Stimulated activated naive B cell treated with anti-CD40 and anti-IgM and Interleukin-4, amounts not matched to agents 10 μg/mL and 1 μg/mL and 100 μg/mL, for 72 hours (primary cell): ENCODE measurements around the gene XRCC3.

ENCODE experiments used
- ATAC-seq, 2 donors: fragments of 150-1000 bp; cut with Tn5 transposase; replicated peaks; 2 replicates each; pipeline ENCODE4 v1.10.0; 2021; ENCODE audit warnings: moderate library complexity in 1 of 2
- DNase-seq: peaks from one replicate; pipeline ENCODE4 v3.0.0; 2021
- H3K27ac Mint-ChIP-seq: one replicate; pipeline ENCODE4 v1.8.0; 2022; ENCODE audit warnings: mild to moderate bottlenecking, mixed read lengths
- H3K27me3 Mint-ChIP-seq, 2 donors: one replicate each; pipeline ENCODE4 v1.8.0; 2022; ENCODE audit warnings: mixed read lengths in 2 of 2
- H3K36me3 Mint-ChIP-seq, 2 donors: one replicate each; pipeline ENCODE4 v1.8.0; 2022; ENCODE audit warnings: mixed read lengths in 2 of 2, mild to moderate bottlenecking in 1 of 2
- H3K4me1 Mint-ChIP-seq, 2 donors: one replicate each; pipeline ENCODE4 v1.8.0; 2022; ENCODE audit warnings: mixed read lengths in 2 of 2, mild to moderate bottlenecking in 1 of 2
- H3K4me3 Mint-ChIP-seq, 2 donors: one replicate each; pipeline ENCODE4 v1.8.0; 2022; ENCODE audit warnings: mild to moderate bottlenecking in 2 of 2, mixed read lengths in 2 of 2, moderate library complexity in 1 of 2
- H3K9me3 Mint-ChIP-seq, 2 donors: one replicate each; pipeline ENCODE4 v1.8.0; 2022; ENCODE audit warnings: mixed read lengths in 2 of 2, mild to moderate bottlenecking in 1 of 2

XRCC3 gene

DNA sequence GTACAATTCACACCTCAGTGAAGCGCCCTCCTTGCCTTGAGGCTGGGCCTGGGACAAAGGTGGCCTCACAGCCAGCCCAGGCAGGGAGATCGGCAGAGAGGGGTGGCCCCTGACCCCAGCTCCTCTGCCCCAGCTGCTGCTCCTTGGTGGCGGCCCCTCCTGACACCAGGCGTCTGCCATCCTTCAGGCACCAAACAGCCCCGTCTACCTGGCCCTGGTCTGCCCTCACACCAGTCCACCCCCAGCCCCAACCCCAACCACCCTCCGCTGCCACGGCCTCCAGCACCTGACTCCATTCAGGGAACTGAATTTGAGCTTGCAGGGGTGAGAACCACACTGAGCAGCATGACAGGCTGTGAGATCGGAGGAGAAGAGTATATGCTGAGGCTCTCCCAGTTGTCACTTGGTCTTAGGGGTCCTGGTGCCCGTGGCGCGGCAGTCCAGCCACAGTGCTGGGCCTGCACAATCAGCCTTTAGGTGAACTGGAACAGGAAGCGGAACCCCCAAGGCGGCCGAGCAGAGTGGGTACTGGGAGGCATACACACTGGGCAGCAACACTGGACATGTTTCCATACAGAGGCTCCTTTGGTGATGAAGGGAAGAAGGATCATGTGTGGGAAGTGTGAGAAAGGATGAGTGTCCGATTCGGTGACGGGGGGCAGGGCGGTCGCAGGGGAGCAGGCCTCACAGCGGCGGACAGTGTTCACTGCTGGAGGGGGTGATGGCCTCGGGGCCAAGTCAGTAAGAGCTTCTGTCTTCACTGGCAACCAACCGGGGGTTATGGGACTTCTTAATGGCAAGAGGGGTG lies 19.0 kb upstream of the XRCC3 start:
- Mint-ChIP-seq H3K4me1 (no peaks in the 10 kb centered on the region), H3K4me3 (no peak overlapping the region), H3K36me3 (peaks cover 28 to 39% of the 10 kb centered on the region in 2 donors), H3K9me3 (no peaks in the 10 kb centered on the region), H3K27ac (peak overlapping the region; percentile 17), H3K27me3 (no peaks in the 10 kb centered on the region)
- ATAC-seq, result no peak
- no peak for DNase-seq

DNA sequence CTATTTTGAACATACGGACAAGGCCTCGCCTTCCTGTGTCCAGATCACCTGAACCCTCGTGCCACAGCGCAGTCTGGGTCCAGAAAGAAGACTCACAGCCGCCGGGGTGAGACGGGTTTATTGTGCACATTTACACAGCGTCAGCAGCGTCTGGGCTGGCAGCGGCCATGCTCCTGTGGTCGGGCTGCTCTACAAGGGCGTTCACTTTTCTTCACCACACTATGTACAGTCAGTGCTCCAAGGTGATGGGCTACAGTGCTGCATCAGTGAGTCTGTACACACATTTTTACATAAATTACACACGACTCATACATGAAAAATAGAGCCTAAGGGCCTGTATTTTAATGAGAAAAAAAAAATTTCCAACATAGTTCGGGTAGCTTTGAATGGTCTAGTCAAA lies 18.4 kb upstream of the XRCC3 start:
- H3K36me3 Mint-ChIP-seq, result peaks cover 32 to 44% of the 10 kb centered on the region in 2 donors
- DNase-seq, result no peak
- no peak for ATAC-seq
- no peak overlapping the region for H3K27ac Mint-ChIP-seq
- H3K4me3 Mint-ChIP-seq, result no peak overlapping the region
- H3K4me1 Mint-ChIP-seq, result no peaks in the 10 kb centered on the region
- no peaks in the 10 kb centered on the region for H3K27me3 Mint-ChIP-seq
- no peaks in the 10 kb centered on the region for H3K9me3 Mint-ChIP-seq

DNA sequence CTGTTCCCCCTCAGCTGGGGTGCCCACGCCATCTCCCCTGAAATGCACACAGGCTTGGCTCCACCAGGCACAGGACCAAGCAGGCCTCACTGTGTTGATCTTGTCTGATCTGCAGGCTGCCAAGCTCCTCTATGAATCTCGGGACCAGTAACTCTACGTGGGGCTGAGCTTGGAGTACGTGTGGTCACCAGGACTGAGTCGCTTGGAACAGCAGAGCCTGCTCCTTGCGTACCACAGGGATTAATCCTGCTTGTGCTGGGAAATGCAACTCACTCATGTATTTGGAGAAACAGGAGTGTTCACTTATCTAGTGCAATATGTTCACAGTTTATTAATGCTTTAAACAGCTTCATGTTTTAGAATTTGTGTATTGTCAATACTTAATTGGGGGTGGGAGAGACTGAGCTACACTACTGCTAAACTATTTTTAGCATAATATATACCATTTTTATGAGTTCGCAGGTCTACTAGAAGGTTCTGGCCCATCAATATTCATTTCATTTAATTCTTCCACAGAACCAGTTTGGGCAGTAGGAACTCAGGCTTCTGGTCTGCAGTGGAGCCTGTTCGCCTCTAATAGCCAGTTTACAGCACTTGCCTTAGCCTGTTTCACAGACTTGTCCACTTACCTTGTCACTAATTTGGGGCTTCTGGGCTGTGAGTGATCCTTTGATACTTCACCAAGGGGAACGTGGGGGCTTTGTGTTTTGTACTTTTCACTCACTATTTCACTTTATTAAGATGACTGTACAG lies 17.8 kb upstream of the XRCC3 start:
- Mint-ChIP-seq H3K27me3 (no peaks in the 10 kb centered on the region), H3K4me3 (no peak overlapping the region), H3K27ac (peak overlapping the region; percentile 60), H3K9me3 (no peaks in the 10 kb centered on the region), H3K36me3 (peaks cover 32 to 41% of the 10 kb centered on the region in 2 donors), H3K4me1 (no peaks in the 10 kb centered on the region)
- ATAC-seq (no peak), DNase-seq (no peak)

DNA sequence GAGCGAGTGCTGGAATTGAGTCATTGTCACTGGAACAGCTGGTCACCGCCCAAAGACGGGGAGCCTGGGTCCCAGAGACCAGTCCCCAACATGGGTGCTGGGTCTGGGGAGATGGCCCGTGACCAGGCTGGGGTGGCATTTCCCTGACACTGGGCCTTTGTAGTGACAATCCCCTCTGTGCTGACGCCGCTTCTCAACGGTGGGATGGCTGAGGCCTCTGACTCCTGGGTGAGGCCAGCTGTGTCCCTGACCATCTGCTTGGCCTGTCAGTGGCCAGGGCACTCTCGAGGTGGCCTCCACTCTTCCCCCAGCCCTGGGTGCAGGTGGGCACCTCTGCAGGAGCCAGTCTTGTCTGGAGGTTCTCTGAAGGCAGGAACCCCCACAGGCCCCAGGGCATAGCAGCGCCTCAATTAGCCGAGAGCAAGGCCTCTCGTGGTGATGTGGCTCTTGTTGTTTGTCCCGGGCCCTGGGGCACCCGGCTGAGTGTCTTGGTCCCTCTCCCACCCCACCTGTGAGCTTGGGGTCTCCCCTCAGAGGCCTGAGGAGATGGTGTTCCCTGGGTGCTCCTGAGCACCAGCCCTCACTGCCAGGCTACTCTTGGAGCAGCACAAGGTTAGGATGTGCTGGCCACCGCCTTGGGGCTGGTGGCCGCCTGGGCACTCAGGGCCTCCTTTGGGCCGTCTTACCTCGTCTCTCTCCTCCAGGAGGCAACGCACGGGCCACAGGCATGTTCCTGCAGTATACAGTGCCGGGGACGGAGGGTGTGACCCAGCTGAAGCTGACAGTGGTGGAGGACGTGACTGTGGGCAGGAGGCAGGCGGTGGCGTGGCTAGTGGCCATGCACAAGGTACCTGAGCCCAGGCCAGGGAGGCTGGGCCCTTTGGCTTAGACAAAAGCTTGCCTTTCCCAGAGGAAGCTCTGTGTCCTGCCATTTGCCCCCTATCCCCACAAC lies 16.9 kb upstream of the XRCC3 start:
- no peak for DNase-seq
- ATAC-seq, result no peak
- peak overlapping the region; percentile 60 for H3K27ac Mint-ChIP-seq

DNA sequence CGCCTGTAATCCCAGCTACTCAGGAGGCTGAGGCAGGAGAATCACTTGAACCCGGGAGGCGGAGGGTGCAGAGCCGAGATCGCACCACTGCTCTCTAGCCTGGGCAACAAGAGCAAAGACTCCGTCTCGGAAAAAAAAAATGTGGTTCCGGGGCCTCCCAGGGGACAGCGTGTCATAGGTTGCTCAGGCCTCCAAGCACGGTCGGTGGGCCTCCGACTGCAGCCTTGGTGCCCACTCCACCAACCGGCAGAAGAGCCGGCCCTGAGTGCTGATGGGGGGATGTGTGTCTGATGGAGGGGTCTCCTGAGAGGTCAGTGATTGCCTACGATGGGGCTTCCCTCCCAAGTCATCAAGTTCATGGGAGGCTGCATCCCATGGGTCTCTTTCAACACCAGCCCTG lies 16.2 kb upstream of the XRCC3 start:
- H3K4me1 Mint-ChIP-seq, result no peaks in the 10 kb centered on the region
- DNase-seq (no peak), ATAC-seq (no peak)
- no peaks in the 10 kb centered on the region for H3K9me3 Mint-ChIP-seq
- no peak overlapping the region for H3K27ac Mint-ChIP-seq
- H3K4me3 Mint-ChIP-seq, result no peak overlapping the region
- H3K27me3 Mint-ChIP-seq, result no peaks in the 10 kb centered on the region
- peaks cover 27 to 38% of the 10 kb centered on the region in 2 donors for H3K36me3 Mint-ChIP-seq

More for the DNA sequence above, 16.9 kb upstream of the XRCC3 start:
- H3K4me3 Mint-ChIP-seq, result no peak overlapping the region
- H3K4me1 Mint-ChIP-seq, result no peaks in the 10 kb centered on the region
- H3K36me3 Mint-ChIP-seq, result peaks cover 27 to 36% of the 10 kb centered on the region in 2 donors
- H3K9me3 Mint-ChIP-seq, result no peaks in the 10 kb centered on the region
- no peaks in the 10 kb centered on the region for H3K27me3 Mint-ChIP-seq

- H3K36me3 Mint-ChIP-seq, result peaks cover 27 to 39% of the 10 kb centered on the region in 2 donors
- ATAC-seq (no peak), DNase-seq (no peak)
- H3K4me1 Mint-ChIP-seq, result no peaks in the 10 kb centered on the region
- no peaks in the 10 kb centered on the region for H3K27me3 Mint-ChIP-seq
- H3K27ac Mint-ChIP-seq, result no peak overlapping the region
- no peaks in the 10 kb centered on the region for H3K9me3 Mint-ChIP-seq
- no peak overlapping the region for H3K4me3 Mint-ChIP-seq
Observed at GRCh38 chr14:103730490-103731035, 15.3 kb upstream of the XRCC3 start.

GRCh38 chr14:103729496-103730448 lies 14.5 kb upstream of the XRCC3 start:
- ATAC-seq (no peak), DNase-seq (no peak)
- H3K4me1 Mint-ChIP-seq, result no peaks in the 10 kb centered on the region
- no peaks in the 10 kb centered on the region for H3K27me3 Mint-ChIP-seq
- peaks cover 27 to 38% of the 10 kb centered on the region in 2 donors for H3K36me3 Mint-ChIP-seq
- H3K27ac Mint-ChIP-seq, result no peak overlapping the region
- no peaks in the 10 kb centered on the region for H3K9me3 Mint-ChIP-seq
- no peak overlapping the region for H3K4me3 Mint-ChIP-seq

DNA sequence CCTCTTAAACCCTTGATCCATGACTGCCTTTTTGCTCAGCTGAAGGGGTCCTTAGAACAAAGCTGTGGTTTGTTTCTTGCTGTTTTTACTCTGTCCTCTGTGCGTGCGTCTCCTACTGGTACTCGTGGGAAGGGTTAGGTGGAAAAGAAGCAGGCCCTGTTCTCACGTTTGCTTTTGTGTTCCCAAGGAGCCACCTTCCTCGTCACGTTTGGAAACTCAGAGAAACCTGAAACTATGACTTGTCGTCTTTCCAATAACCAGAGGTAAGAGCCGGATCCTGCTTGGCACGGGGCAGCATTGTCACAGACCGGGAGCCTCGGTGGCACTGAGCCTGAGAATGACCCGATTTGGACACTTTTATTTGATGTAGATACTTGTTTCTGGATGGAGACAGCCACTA lies 13.5 kb upstream of the XRCC3 start:
- Mint-ChIP-seq H3K36me3 (peaks cover 23 to 34% of the 10 kb centered on the region in 2 donors), H3K4me1 (no peaks in the 10 kb centered on the region), H3K27me3 (no peaks in the 10 kb centered on the region), H3K4me3 (no peak overlapping the region), H3K9me3 (no peaks in the 10 kb centered on the region), H3K27ac (no peak overlapping the region)
- ATAC-seq (no peak), DNase-seq (no peak)

DNA sequence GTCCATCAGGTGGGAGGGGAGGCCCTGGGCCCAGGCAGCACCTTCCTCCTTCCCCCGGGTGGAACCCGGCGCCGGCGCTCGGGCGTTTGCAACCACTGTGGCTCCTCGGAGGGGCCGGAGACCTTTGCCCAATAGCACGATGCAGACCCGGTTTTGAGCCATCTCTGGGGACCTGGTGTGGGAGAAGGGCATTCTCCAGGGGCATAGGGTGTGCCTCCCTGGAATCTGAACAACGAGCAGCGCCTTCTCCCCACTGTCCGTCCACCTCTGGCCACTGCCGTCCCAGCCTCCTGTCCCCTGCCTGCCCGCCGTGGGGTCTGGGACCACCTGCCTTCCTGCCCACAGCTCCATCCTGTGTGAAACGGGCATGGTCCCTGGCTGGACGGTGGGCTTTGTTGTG lies 12.9 kb upstream of the XRCC3 start:
- H3K4me1 Mint-ChIP-seq, result no peaks in the 10 kb centered on the region
- ATAC-seq (no peak), DNase-seq (no peak)
- no peaks in the 10 kb centered on the region for H3K27me3 Mint-ChIP-seq
- no peak overlapping the region for H3K4me3 Mint-ChIP-seq
- H3K27ac Mint-ChIP-seq, result no peak overlapping the region
- H3K36me3 Mint-ChIP-seq, result peaks cover 23 to 34% of the 10 kb centered on the region in 2 donors
- no peaks in the 10 kb centered on the region for H3K9me3 Mint-ChIP-seq

DNA sequence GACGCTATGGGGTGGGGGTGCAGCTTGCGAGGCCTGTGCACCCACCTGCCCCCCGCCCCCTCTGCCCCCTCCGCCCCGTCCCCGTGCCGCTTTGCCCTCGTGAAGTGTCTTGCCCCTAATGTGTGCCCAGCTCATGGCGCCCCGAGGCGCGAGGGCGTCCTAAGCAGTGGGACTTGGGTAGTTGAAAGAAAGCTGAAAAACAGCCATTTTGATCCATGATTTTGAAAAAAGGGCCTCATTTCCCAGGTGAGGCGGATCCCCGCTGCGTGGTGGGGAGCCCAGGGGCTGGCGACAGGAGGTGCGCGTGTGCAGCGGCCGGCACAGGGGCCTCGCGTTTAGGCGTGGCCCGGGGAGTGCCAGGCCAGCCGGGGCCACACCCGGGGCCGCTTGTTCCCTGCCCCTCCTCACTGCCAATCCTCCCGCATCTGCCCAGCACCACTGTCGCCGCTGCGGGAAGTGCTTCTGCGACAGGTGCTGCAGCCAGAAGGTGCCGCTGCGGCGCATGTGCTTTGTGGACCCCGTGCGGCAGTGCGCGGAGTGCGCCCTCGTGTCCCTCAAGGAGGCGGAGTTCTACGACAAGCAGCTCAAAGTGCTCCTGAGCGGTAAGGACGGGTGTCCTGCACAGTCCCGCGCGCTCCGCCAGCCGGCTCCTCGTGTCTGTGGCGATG lies 12.2 kb upstream of the XRCC3 start:
- no peak overlapping the region for H3K27ac Mint-ChIP-seq
- no peaks in the 10 kb centered on the region for H3K27me3 Mint-ChIP-seq
- no peak for DNase-seq
- ATAC-seq, result no peak
- H3K36me3 Mint-ChIP-seq, result peaks cover 21 to 28% of the 10 kb centered on the region in 2 donors
- no peaks in the 10 kb centered on the region for H3K9me3 Mint-ChIP-seq
- no peak overlapping the region for H3K4me3 Mint-ChIP-seq
- no peaks in the 10 kb centered on the region for H3K4me1 Mint-ChIP-seq

DNA sequence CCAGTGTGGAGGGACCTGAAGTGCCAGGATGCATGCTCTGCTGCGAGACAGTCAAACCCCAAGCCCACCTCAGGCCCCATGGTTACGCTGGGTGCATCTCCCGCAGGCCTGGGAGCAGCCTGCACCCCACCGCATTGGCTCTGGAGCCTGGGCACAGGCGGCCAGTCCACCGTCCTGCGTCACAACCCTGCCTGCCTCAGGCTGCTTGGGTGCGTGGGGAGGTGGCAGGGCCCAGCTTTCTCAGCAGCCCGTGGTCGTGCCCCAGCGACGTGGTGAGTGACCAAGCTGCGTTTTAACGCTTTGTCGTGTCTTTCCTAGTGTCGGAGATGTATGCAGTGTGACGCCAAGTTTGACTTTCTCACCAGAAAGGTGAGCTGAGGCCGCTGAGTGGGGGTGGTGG lies 11.2 kb upstream of the XRCC3 start:
- H3K4me1 Mint-ChIP-seq, result no peaks in the 10 kb centered on the region
- no peak overlapping the region for H3K4me3 Mint-ChIP-seq
- no peaks in the 10 kb centered on the region for H3K27me3 Mint-ChIP-seq
- no peaks in the 10 kb centered on the region for H3K9me3 Mint-ChIP-seq
- DNase-seq (no peak), ATAC-seq (no peak)
- peaks cover 19 to 28% of the 10 kb centered on the region in 2 donors for H3K36me3 Mint-ChIP-seq
- H3K27ac Mint-ChIP-seq, result no peak overlapping the region

GRCh38 chr14:103725739-103726395 lies 10.6 kb upstream of the XRCC3 start:
- no peak for DNase-seq
- no peak overlapping the region for H3K4me3 Mint-ChIP-seq
- no peaks in the 10 kb centered on the region for H3K9me3 Mint-ChIP-seq
- H3K36me3 Mint-ChIP-seq, result peaks cover 19 to 28% of the 10 kb centered on the region in 2 donors
- ATAC-seq, result no peak
- no peaks in the 10 kb centered on the region for H3K27me3 Mint-ChIP-seq
- H3K27ac Mint-ChIP-seq, result no peak overlapping the region
- no peaks in the 10 kb centered on the region for H3K4me1 Mint-ChIP-seq
